Measurements from ENCODE around the gene CDC42. TPM values are rescaled to one million over a fixed set of nuclear protein-coding genes. Genes with fewer than 3 reads are reported as not detected.

Gene CDC42
- total and polyA plus RNA-seq, 9 of the 15 experiments (the other 6 are each of a cell fraction or from before 2014, with no cell fraction given): 186 to 398 (median 325) TPM

- TF ChIP-seq NFE2L1 (tag; IDR thresholded peaks at IDR 0.05; ENCODE audit: borderline replicate concordance, low read depth) (no peak), MITF (IDR thresholded peaks at IDR 0.05) (peak; percentile 73; the same call in 1 of the 2 replicates), SMAD4 (CRISPR knock-in tag; conservative IDR thresholded peaks at IDR 0.05) (peak; percentile 79), CXXC5 (CRISPR knock-in tag; IDR thresholded peaks at IDR 0.05) (peak; percentile 98), FOSL1 (tag; conservative IDR thresholded peaks at IDR 0.05) (peak; percentile 52), HMGXB4 (CRISPR knock-in tag; IDR thresholded peaks at IDR 0.05) (0 out of 2 replicates have a peak, but pooled peaks have one; percentile 35), KLF6 (CRISPR knock-in tag; IDR thresholded peaks at IDR 0.05; ENCODE audit: borderline replicate concordance) (no peak), ZNF146 (CRISPR knock-in tag; IDR thresholded peaks at IDR 0.05; ENCODE audit: unreplicated experiment) (no peak), NR4A1 (CRISPR knock-in tag; IDR thresholded peaks at IDR 0.05) (0 out of 2 replicates have a peak, but pooled peaks have one; percentile 25), NR4A1 (tag; IDR thresholded peaks at IDR 0.05) (peak; percentile 75), RAD51 (IDR thresholded peaks at IDR 0.05; ENCODE audit: borderline replicate concordance, low read depth) (peak; percentile 99)
- TF ChIP-seq, protein P1, sequence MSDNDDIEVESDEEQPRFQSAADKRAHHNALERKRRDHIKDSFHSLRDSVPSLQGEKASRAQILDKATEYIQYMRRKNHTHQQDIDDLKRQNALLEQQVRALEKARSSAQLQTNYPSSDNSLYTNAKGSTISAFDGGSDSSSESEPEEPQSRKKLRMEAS (CRISPR knock-in tag; IDR thresholded peaks at IDR 0.05): peak; percentile 90
- TF ChIP-seq, protein P2, sequence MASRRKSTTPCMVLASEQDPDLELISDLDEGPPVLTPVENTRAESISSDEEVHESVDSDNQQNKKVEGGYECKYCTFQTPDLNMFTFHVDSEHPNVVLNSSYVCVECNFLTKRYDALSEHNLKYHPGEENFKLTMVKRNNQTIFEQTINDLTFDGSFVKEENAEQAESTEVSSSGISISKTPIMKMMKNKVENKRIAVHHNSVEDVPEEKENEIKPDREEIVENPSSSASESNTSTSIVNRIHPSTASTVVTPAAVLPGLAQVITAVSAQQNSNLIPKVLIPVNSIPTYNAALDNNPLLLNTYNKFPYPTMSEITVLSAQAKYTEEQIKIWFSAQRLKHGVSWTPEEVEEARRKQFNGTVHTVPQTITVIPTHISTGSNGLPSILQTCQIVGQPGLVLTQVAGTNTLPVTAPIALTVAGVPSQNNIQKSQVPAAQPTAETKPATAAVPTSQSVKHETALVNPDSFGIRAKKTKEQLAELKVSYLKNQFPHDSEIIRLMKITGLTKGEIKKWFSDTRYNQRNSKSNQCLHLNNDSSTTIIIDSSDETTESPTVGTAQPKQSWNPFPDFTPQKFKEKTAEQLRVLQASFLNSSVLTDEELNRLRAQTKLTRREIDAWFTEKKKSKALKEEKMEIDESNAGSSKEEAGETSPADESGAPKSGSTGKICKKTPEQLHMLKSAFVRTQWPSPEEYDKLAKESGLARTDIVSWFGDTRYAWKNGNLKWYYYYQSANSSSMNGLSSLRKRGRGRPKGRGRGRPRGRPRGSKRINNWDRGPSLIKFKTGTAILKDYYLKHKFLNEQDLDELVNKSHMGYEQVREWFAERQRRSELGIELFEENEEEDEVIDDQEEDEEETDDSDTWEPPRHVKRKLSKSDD (conservative IDR thresholded peaks at IDR 0.05; ENCODE audit: low read length): no peak; the same call in 1 of the 2 replicates
These were observed 3.9 kb upstream of the CDC42 start (continued) for GRCh38 chr1:22048351-22049192.
